Osteoblast (primary cell): ENCODE results near the gene PUM1. TPM values are rescaled to one million over a fixed set of nuclear protein-coding genes. Genes with fewer than 3 reads are reported as not detected.

Source experiments
- DNase-seq: peaks from one replicate; pipeline ENCODE4 v3.0.0; 2011; ENCODE audit warnings: low spot score, mixed read lengths; ENCODE audit not compliant: insufficient read length; ENCODE audit errors: missing footprints
- H2AFZ ChIP-seq: 2 replicates; pipeline ENCODE4 v1.6.0; 2011; ENCODE audit warnings: mild to moderate bottlenecking, low read length
- H3K27ac ChIP-seq: 2 replicates; pipeline ENCODE4 v1.5.1; 2011; ENCODE audit warnings: mild to moderate bottlenecking, low read depth, low read length, moderate library complexity
- H3K27me3 ChIP-seq: 2 replicates; pipeline ENCODE4 v1.6.0; 2012; ENCODE audit warnings: mild to moderate bottlenecking, control low read depth, inconsistent platforms, low read length, moderate library complexity; ENCODE audit not compliant: insufficient read depth
- H3K36me3 ChIP-seq: 2 replicates; pipeline ENCODE4 v1.5.1; 2011; ENCODE audit warnings: mild to moderate bottlenecking, low read length, control low read depth, moderate library complexity; ENCODE audit not compliant: insufficient read depth
- H3K4me1 ChIP-seq: 2 replicates; pipeline ENCODE4 v1.5.1; 2011; ENCODE audit warnings: mild to moderate bottlenecking, low read length, control low read depth, moderate library complexity; ENCODE audit not compliant: insufficient read depth
- H3K4me2 ChIP-seq: 2 replicates; pipeline ENCODE4 v1.6.0; 2011; ENCODE audit warnings: mild to moderate bottlenecking, low read length; ENCODE audit not compliant: insufficient read depth
- H3K4me3 ChIP-seq: fragments of 200-600 bp; sonication (generic); 3 replicates; pipeline ENCODE4 v1.5.1; 2012; ENCODE audit warnings: mild to moderate bottlenecking, low read length, inconsistent platforms; ENCODE audit not compliant: insufficient read depth
- H3K79me2 ChIP-seq: 2 replicates; pipeline ENCODE4 v1.6.0; 2012; ENCODE audit warnings: mild to moderate bottlenecking, low read length, control low read depth, inconsistent platforms; ENCODE audit not compliant: insufficient read depth
- H3K9me3 ChIP-seq: 2 replicates; pipeline ENCODE4 v1.5.1; 2011; ENCODE audit warnings: low read depth, low read length, control low read depth
- H4K20me1 ChIP-seq: 2 replicates; pipeline ENCODE4 v1.6.0; 2012; ENCODE audit warnings: mild to moderate bottlenecking, low read length, control low read depth; ENCODE audit not compliant: insufficient read depth
- CTCF ChIP-seq: IDR thresholded peaks from 2 replicates; pipeline ENCODE4 v1.5.1; 2011; ENCODE audit warnings: mild to moderate bottlenecking, low read depth, low read length, moderate library complexity; ENCODE audit errors: extremely low read depth
- total RNA-seq: library from RNA; depleted of rRNA; stranded (reverse); fragments of >200 nt; gene quantifications from 2 replicates; pipeline ENCODE4 v1.2.3, GENCODE V29; 2012

The PUM1 gene
- total RNA-seq, 1 donor, result 68.8 TPM

- Histone ChIP-seq H3K79me2 (peaks cover 9% of the 10 kb centered on the region), H2AFZ (no peak overlapping the region), H3K4me3 (no peak overlapping the region), H3K36me3 (no peaks in the 10 kb centered on the region), H3K4me1 (peaks cover 5% of the 10 kb centered on the region), H3K27ac (no peak overlapping the region), H3K9me3 (no peaks in the 10 kb centered on the region), H3K27me3 (no peaks in the 10 kb centered on the region), H4K20me1 (peaks cover 20% of the 10 kb centered on the region), H3K4me2 (no peak overlapping the region)
- peak; percentile 77 for DNase-seq
- TF ChIP-seq CTCF, result no peak
Observed at GRCh38 chr1:30901798-30902581, 163.5 kb downstream of the PUM1 start.

GRCh38 chr1:30900931-30901560, 164.5 kb downstream of the PUM1 start:
- Histone ChIP-seq H3K4me2 (no peak overlapping the region), H3K4me3 (no peak overlapping the region), H4K20me1 (peaks cover 27% of the 10 kb centered on the region), H3K9me3 (no peaks in the 10 kb centered on the region), H3K27ac (no peak overlapping the region), H3K4me1 (peaks cover 5% of the 10 kb centered on the region), H3K79me2 (peaks cover 9% of the 10 kb centered on the region), H3K36me3 (no peaks in the 10 kb centered on the region), H2AFZ (no peak overlapping the region), H3K27me3 (no peaks in the 10 kb centered on the region)
- peak; percentile 80 for DNase-seq
- TF ChIP-seq CTCF, result no peak

- H3K4me2 ChIP-seq, result no peak overlapping the region
- peak; percentile 66 for DNase-seq
- peaks cover 29% of the 10 kb centered on the region for H4K20me1 ChIP-seq
- H3K9me3 ChIP-seq, result no peaks in the 10 kb centered on the region
- no peak overlapping the region for H2AFZ ChIP-seq
- H3K27me3 ChIP-seq, result no peaks in the 10 kb centered on the region
- H3K36me3 ChIP-seq, result no peaks in the 10 kb centered on the region
- H3K4me3 ChIP-seq, result no peak overlapping the region
- H3K27ac ChIP-seq, result no peak overlapping the region
- peaks cover 9% of the 10 kb centered on the region for H3K79me2 ChIP-seq
- TF ChIP-seq CTCF, result no peak
- peaks cover 5% of the 10 kb centered on the region for H3K4me1 ChIP-seq
Observed at GRCh38 chr1:30900486-30900885, 165.0 kb downstream of the PUM1 start.

- no peak overlapping the region for H3K27ac ChIP-seq
- no peak overlapping the region for H3K4me2 ChIP-seq
- peaks cover 9% of the 10 kb centered on the region for H3K79me2 ChIP-seq
- peaks cover 34% of the 10 kb centered on the region for H4K20me1 ChIP-seq
- H3K4me1 ChIP-seq, result peaks cover 5% of the 10 kb centered on the region
- H3K4me3 ChIP-seq, result no peak overlapping the region
- no peaks in the 10 kb centered on the region for H3K36me3 ChIP-seq
- H3K9me3 ChIP-seq, result no peaks in the 10 kb centered on the region
- H3K27me3 ChIP-seq, result no peaks in the 10 kb centered on the region
- no peak for TF ChIP-seq CTCF
- no peak overlapping the region for H2AFZ ChIP-seq
- DNase-seq, result peak; percentile 59
Observed at GRCh38 chr1:30899577-30900389, 165.7 kb downstream of the PUM1 start.
